ENCODE results near the gene CST8.
"Not testable (repeated sequence)": the region's sequence is repeated elsewhere in the genome, so short reads cannot be mapped to it uniquely, and the experiment has no call there.

Gene CST8

GRCh38 chr20:23490817-23491216, at the start of gene CST8:
TSS of gene CST8 (plus strand) at chr20:23491117. CDS start at chr20:23491668, 551 bp downstream.
- DNase-seq (ENCODE audit: low spot score), result no peak

GRCh38 chr20:23441850-23442313, 49.0 kb upstream of the CST8 start:
- peak; percentile 88 for DNase-seq (ENCODE audit: low spot score)

- DNase-seq (ENCODE audit: low spot score), result no peak
Observed at GRCh38 chr20:23442436-23442835, 48.5 kb upstream of the CST8 start.

- DNase-seq (ENCODE audit: low spot score), result no peak
Observed at GRCh38 chr20:23444859-23445258, 46.1 kb upstream of the CST8 start.

- DNase-seq (ENCODE audit: low spot score), result no peak
Observed at GRCh38 chr20:23445596-23446217, 45.2 kb upstream of the CST8 start.

GRCh38 chr20:23446505-23446904, 44.4 kb upstream of the CST8 start:
- peak; percentile 84 for DNase-seq (ENCODE audit: low spot score)

- DNase-seq (ENCODE audit: low spot score), result no peak
Observed at GRCh38 chr20:23448167-23448566, 42.8 kb upstream of the CST8 start.

GRCh38 chr20:23449421-23449820, 41.5 kb upstream of the CST8 start:
- DNase-seq (ENCODE audit: low spot score), result no peak

GRCh38 chr20:23450877-23451276, 40.0 kb upstream of the CST8 start:
- DNase-seq (ENCODE audit: low spot score), result no peak

GRCh38 chr20:23451956-23452487, 38.9 kb upstream of the CST8 start:
- no peak for DNase-seq (ENCODE audit: low spot score)

- DNase-seq (ENCODE audit: low spot score), result no peak
Observed at GRCh38 chr20:23452776-23453175, 38.1 kb upstream of the CST8 start, which contains the start of gene CST11. TSS of gene CST11 (minus strand) at chr20:23452876. CDS start at chr20:23452811, 65 bp downstream.

GRCh38 chr20:23453549-23454543, 37.1 kb upstream of the CST8 start:
- no peak for DNase-seq (ENCODE audit: low spot score)

GRCh38 chr20:23454816-23455215, 36.1 kb upstream of the CST8 start:
- no peak for DNase-seq (ENCODE audit: low spot score)

- DNase-seq (ENCODE audit: low spot score), result no peak
Observed at GRCh38 chr20:23455639-23456038, 35.3 kb upstream of the CST8 start.

GRCh38 chr20:23456409-23456808, 34.5 kb upstream of the CST8 start:
- DNase-seq (ENCODE audit: low spot score), result no peak

- no peak for DNase-seq (ENCODE audit: low spot score)
Observed at GRCh38 chr20:23456873-23457272, 34.0 kb upstream of the CST8 start.

- DNase-seq (ENCODE audit: low spot score), result no peak
Observed at GRCh38 chr20:23459461-23460150, 31.3 kb upstream of the CST8 start.

- no peak for DNase-seq (ENCODE audit: low spot score)
Observed at GRCh38 chr20:23461180-23461579, 29.7 kb upstream of the CST8 start.

- not testable (repeated sequence) for DNase-seq (ENCODE audit: low spot score)
Observed at GRCh38 chr20:23466961-23467360, 24.0 kb upstream of the CST8 start.

GRCh38 chr20:23472306-23472705, 18.6 kb upstream of the CST8 start:
- not testable (repeated sequence) for DNase-seq (ENCODE audit: low spot score)

GRCh38 chr20:23473293-23473692, 17.6 kb upstream of the CST8 start:
- DNase-seq (ENCODE audit: low spot score), result not testable (repeated sequence)

GRCh38 chr20:23475395-23475794, 15.5 kb upstream of the CST8 start:
- no peak for DNase-seq (ENCODE audit: low spot score)
